BJ (cell line): ENCODE data around the gene TMTC4. TPM values are rescaled to one million over a fixed set of nuclear protein-coding genes. Genes with fewer than 3 reads are reported as not detected.
"Not testable (repeated sequence)": the region's sequence is repeated elsewhere in the genome, so short reads cannot be mapped to it uniquely, and the experiment has no call there.

ENCODE experiments used
- CTCF ChIA-PET: fragments of 350-600 bp; formaldehyde crosslinking; extraction: SDS; loops from one replicate; lab custom pipeline; 2021; ENCODE audit warnings: antibody characterized with exemption, inconsistent platforms; lab: Yijun Ruan, JAX
- POLR2A ChIA-PET: fragments of 300-600 bp; sonication (Branson Sonifier 250); formaldehyde crosslinking; extraction: SDS; loops from one replicate; lab custom pipeline; 2021; ENCODE audit warnings: antibody characterized with exemption; lab: Charles Lee
- DNase-seq: peaks from one replicate; pipeline ENCODE4 v3.0.0-alpha.2; 2011; ENCODE audit warnings: low read depth
- H3K27me3 ChIP-seq: 2 replicates; pipeline ENCODE4 v1.6.0; 2011; ENCODE audit warnings: low read length; ENCODE audit not compliant: control insufficient read depth, insufficient read depth
- H3K36me3 ChIP-seq: 2 replicates; pipeline ENCODE4 v1.5.1; 2011; ENCODE audit warnings: low read length; ENCODE audit not compliant: control insufficient read depth, insufficient read depth
- H3K4me3 ChIP-seq: 2 replicates; pipeline ENCODE4 v1.5.1; 2011; ENCODE audit warnings: low read depth, mild to moderate bottlenecking, control low read depth, low read length
- polyA plus RNA-seq: library from polyadenylated mRNA; depleted of rRNA; stranded (reverse); fragments of >200 nt; gene quantifications from 2 replicates; pipeline ENCODE4 v1.2.3, GENCODE V29; 2011
- TF ChIP-seq, protein P1 (sequence below): IDR thresholded peaks from 2 replicates; pipeline ENCODE4 v1.5.1; 2011; ENCODE audit warnings: low read depth, mild to moderate bottlenecking, control low read depth, inconsistent platforms, low read length, moderate library complexity; ENCODE audit not compliant: insufficient read depth

Gene TMTC4
- polyA plus RNA-seq, 1 experiment = 10.9 TPM

DNA sequence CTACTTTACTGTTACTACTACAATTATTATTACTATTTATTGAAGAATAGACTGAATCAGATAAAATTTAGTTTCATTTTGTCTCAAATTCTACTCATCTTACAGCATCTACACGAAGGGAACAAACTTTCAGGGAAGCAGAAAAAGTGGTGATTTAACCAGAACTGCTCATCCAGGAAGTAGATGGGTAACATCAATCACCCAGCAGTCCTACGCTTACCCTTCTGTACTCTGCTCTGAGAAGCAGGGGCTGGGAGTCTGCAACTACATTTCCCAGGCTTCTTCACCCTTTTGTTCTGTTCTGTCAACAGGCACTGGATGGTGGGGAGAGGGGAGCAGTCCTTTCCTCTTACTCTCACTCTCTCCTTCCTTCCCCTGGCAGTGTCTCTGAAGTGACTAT, 54.7 kb downstream of the TMTC4 start:
- ChIA-PET POLR2A (no interaction called here), CTCF (no interaction called here)
- TF ChIP-seq, protein P1, sequence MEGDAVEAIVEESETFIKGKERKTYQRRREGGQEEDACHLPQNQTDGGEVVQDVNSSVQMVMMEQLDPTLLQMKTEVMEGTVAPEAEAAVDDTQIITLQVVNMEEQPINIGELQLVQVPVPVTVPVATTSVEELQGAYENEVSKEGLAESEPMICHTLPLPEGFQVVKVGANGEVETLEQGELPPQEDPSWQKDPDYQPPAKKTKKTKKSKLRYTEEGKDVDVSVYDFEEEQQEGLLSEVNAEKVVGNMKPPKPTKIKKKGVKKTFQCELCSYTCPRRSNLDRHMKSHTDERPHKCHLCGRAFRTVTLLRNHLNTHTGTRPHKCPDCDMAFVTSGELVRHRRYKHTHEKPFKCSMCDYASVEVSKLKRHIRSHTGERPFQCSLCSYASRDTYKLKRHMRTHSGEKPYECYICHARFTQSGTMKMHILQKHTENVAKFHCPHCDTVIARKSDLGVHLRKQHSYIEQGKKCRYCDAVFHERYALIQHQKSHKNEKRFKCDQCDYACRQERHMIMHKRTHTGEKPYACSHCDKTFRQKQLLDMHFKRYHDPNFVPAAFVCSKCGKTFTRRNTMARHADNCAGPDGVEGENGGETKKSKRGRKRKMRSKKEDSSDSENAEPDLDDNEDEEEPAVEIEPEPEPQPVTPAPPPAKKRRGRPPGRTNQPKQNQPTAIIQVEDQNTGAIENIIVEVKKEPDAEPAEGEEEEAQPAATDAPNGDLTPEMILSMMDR = no peak

DNA sequence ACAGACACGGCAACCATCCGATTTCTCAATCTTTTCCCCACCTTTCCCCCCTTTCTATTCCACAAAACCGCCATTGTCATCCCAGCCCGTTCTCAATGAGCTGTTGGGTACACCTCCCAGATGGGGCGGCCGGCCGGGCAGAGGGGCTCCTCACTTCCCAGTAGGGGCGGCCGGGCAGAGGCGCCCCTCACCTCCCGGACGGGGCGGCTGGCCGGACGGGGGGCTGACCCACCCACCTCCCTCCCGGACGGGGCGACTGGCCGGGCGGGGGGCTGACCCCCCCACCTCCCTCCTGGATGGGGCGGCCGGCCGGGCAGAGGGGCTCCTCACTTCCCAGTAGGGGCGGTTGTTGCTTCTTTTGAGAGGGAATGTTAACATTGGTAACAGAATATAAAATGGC, 55.7 kb downstream of the TMTC4 start:
- H3K27me3 ChIP-seq, DNase-seq, CTCF ChIA-PET, H3K4me3 ChIP-seq, POLR2A ChIA-PET, H3K36me3 ChIP-seq: not testable (repeated sequence)

More for the DNA sequence above, 54.7 kb downstream of the TMTC4 start:
- no peak overlapping the region for H3K4me3 ChIP-seq
- H3K27me3 ChIP-seq = no peaks in the 10 kb centered on the region
- no peaks in the 10 kb centered on the region for H3K36me3 ChIP-seq
- no peak for DNase-seq

DNA sequence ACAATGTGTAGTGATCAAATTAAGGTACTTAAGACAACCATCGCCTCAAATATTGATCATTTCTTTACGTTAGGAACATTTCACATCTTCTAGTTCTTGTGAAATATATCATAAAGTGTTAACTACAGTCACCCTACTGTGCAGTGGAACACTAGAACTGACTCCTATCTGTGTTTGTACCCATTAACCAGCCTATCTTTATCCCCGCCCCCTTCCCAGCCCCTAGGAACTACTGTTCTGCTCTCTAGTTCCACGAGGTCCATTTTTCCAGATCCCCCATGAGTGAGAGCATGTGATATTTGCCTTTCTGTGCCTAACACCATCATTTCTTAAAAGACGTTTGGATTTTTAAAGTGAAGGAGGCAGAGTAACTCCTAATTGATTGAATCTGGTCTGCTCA, 61.6 kb downstream of the TMTC4 start:
- Histone ChIP-seq H3K36me3 (no peaks in the 10 kb centered on the region), H3K4me3 (no peak overlapping the region), H3K27me3 (no peaks in the 10 kb centered on the region)
- ChIA-PET CTCF (no interaction called here), POLR2A (no interaction called here)
- TF ChIP-seq, protein P1 = no peak
- no peak for DNase-seq

DNA sequence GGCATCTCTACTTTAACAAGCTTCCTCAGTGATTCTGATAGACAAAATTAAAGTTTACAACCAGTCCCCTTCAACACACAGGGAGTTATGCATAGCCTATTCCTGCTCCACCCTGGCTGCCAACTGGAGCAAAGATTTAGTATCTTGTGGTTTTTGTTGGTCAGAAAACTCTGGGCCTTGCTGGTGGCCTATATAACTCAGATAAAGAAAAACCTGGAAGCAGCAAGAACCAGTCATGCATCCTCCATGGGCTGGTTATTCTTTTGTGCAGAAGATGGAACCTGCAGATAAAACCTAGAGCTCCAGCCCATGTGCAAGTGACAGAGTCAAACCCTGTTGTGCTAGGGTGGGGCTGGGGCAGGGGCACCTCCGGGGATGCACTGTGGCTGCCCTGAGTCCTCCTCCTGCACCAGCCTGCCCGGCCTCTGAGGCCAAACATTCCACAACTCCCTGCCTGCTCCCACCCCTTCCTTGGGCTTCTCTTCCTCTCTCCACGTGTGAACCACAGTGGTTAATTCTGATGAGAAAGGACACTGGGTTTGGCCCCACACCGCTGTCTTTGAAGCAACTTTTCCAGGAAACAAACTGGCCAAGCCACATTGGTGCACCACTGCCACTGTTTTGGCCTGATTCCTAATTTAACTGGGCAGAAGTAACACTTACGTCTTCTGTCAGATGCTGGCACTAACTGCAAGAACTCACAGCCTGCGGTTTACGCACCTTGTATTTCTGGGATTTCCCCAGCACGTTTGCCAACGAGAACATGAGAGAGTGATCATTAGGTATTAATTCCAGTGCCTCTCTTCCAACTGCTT, 62.7 kb downstream of the TMTC4 start:
- no peaks in the 10 kb centered on the region for H3K27me3 ChIP-seq
- no peak overlapping the region for H3K4me3 ChIP-seq
- TF ChIP-seq, protein P1 = no peak
- ChIA-PET POLR2A (no interaction called here), CTCF (interaction anchor here (0.8 kb wide), 1 partner anchor 19 kb away, joined by 3 read pairs; no protein-coding TSS in a partner anchor)
- no peak for DNase-seq
- H3K36me3 ChIP-seq = no peaks in the 10 kb centered on the region

DNA sequence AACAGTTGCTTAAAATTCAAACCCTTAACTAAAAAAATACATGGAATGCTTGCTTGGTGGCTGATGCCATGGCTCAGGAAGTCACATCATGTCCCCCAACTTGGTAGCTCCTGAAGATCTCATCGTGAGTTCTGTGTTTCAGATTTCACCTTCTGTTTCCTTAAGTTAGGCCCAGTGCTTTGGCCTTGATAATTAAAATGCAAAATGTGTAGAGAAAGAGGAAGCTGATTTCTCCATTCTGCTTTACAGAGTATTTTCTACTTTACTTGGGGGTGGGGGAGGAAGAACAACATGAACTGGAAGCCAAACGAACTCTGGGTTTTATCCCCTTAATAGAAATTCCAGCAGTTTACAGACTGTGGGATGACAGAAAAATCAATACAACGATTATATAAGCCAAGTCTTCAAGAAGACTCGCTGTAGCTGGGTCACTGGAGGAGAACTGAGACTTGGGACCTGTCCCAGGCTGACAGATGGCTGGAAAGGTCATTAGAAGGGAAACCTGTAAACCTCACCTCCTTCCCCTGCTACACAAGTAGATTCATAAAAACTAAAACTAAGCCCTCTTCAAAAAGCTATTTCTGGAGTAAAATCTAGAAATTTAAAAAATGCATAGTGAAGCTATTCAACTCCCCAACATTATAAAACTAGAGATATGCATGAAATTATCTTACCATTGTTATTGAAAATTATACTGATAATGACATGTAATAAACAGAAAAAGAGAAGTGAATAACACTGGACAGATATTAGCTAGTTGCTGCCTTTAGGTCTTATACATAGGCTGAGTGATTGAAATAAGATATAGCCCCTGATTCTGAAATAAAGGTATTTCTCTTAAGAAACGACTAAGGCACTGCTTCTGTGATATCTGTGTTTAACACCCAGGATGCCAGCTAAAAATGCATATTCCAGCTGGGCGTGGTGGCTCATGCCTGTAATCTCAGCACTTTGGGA, 63.9 kb downstream of the TMTC4 start:
- no peak overlapping the region for H3K4me3 ChIP-seq
- ChIA-PET CTCF (interaction anchor here (0.8 to 1.5 kb wide), 3 partner anchors 18 to 38 kb away, joined by 3 to 4 read pairs (median 3); partner anchors contain the start of gene GGACT), POLR2A (interaction anchor here (0.5 kb wide), 1 partner anchor 25 kb away, joined by 9 read pairs; no protein-coding TSS in a partner anchor)
- no peak for DNase-seq
- H3K27me3 ChIP-seq = no peaks in the 10 kb centered on the region
- H3K36me3 ChIP-seq = no peaks in the 10 kb centered on the region
- TF ChIP-seq, protein P1 = no peak
